A673 (cell line): Measurements from ENCODE around the gene EPN2. TPM values are rescaled to one million over a fixed set of nuclear protein-coding genes. Genes with fewer than 3 reads are reported as not detected.

Source experiments
- BruUV-seq: library from RNA; stranded (reverse); fragments of 400-500 nt; replicated peaks from 2 replicates; lab custom pipeline; 2021; lab: Mats Ljungman, UMichigan
- CTCF ChIA-PET: fragments of 300-600 bp; sonication (Branson Sonifier 250); formaldehyde crosslinking; loops from one replicate; lab custom pipeline; 2022; ENCODE audit warnings: antibody characterized with exemption; lab: Charles Lee
- POLR2A ChIA-PET: fragments of 300-600 bp; sonication (Branson Sonifier 250); formaldehyde crosslinking; loops from one replicate; lab custom pipeline; 2022; ENCODE audit warnings: antibody characterized with exemption; ENCODE audit not compliant: low non-redundant PET; lab: Charles Lee
- DNase-seq: peaks from one replicate; pipeline ENCODE4 v3.0.0-alpha.2; 2015; ENCODE audit warnings: low spot score
- H3K27ac ChIP-seq: fragments of 200-600 bp; sonication (generic); 2 replicates; pipeline ENCODE4 v1.5.1; 2016; ENCODE audit warnings: mixed run types, low read depth, mild to moderate bottlenecking, mixed read lengths, antibody characterized with exemption, low read length; ENCODE audit not compliant: poor library complexity, severe bottlenecking
- H3K27me3 ChIP-seq: fragments of 200-600 bp; sonication (generic); replicated peaks from 2 replicates; pipeline ENCODE4 v1.6.1; 2017; ENCODE audit warnings: mixed run types, low read depth, mild to moderate bottlenecking, mixed read lengths, antibody characterized with exemption, low read length; ENCODE audit not compliant: insufficient read depth, poor library complexity
- H3K36me3 ChIP-seq: fragments of 200-600 bp; sonication (generic); 2 replicates; pipeline ENCODE4 v1.6.1; 2016; ENCODE audit warnings: mixed run types, mild to moderate bottlenecking, mixed read lengths, antibody characterized with exemption, low read length; ENCODE audit not compliant: insufficient read depth, poor library complexity, severe bottlenecking
- H3K4me1 ChIP-seq: fragments of 200-600 bp; sonication (generic); 2 replicates; pipeline ENCODE4 v1.6.1; 2017; ENCODE audit warnings: mixed run types, mild to moderate bottlenecking, mixed read lengths, antibody characterized with exemption, low read length; ENCODE audit not compliant: insufficient read depth, poor library complexity, severe bottlenecking
- H3K4me3 ChIP-seq: fragments of 200-600 bp; sonication (generic); 2 replicates; pipeline ENCODE4 v1.5.1; 2016; ENCODE audit warnings: low read depth, mixed run types, mild to moderate bottlenecking, mixed read lengths, low read length; ENCODE audit not compliant: poor library complexity, severe bottlenecking
- H3K9me3 ChIP-seq: fragments of 200-600 bp; sonication (generic); 2 replicates; pipeline ENCODE4 v1.6.1; 2016; ENCODE audit warnings: mixed run types, low read depth, mild to moderate bottlenecking, mixed read lengths, antibody characterized with exemption, low read length; ENCODE audit not compliant: poor library complexity, severe bottlenecking
- CTCF ChIP-seq: fragments of 300-800, 200-600 bp; sonication (generic); conservative IDR thresholded peaks from 2 replicates; pipeline ENCODE4 v1.5.1; 2017; ENCODE audit warnings: low read depth, mild to moderate bottlenecking, antibody characterized with exemption, low read length, moderate library complexity, mixed read lengths
- EZH2 ChIP-seq: fragments of 200-600 bp; sonication (generic); IDR thresholded peaks from 2 replicates; pipeline ENCODE4 v1.6.1; 2017; ENCODE audit warnings: borderline replicate concordance, low read depth, mild to moderate bottlenecking, mixed read lengths, antibody characterized with exemption, low read length; ENCODE audit not compliant: poor library complexity, severe bottlenecking
- intact Hi-C: fragments of 100-400 bp; cut with micrococcal nuclease; formaldehyde crosslinking; loops from one replicate; pipeline ENCODE4 v1.10.0; 2022; ENCODE audit not compliant: unreplicated experiment
- total RNA-seq: library from RNA; stranded (reverse); gene quantifications from 2 replicates; pipeline ENCODE4 v1.2.3, GENCODE V29; 2021

Gene EPN2
- total RNA-seq, 1 experiment from 2014 or later, result 52.0 TPM

GRCh38 chr17:19366637-19366972, 129.4 kb downstream of the EPN2 start:
- TF ChIP-seq CTCF (no peak), EZH2 (no peak)
- POLR2A ChIA-PET, result interaction anchor here (1.3 kb wide), 1 partner anchor 21 kb away, joined by 6 read pairs; no protein-coding TSS in a partner anchor

DNA sequence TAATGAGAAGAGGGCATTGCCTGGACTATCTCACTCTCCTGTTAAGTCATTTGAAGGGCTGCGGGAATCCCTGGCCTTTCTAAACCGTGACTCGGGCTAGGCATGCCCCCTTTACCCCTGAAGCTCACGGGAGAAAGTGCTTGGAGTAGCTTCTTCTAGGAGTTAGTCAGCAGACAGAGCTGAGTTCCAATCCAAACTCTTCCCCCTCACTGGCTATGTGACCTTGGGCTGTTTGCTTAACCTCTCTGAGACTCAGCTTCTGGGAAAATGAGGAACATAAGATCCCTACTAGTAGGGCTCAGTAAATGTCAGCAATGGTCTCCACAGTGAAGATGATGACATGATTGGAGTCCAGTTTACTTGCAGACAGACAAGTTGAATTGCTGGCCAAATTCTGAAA, 131.1 kb downstream of the EPN2 start:
- Histone ChIP-seq H3K27me3 (no peaks in the 10 kb centered on the region), H3K4me3 (no peak overlapping the region), H3K27ac (no peak overlapping the region), H3K36me3 (no peaks in the 10 kb centered on the region), H3K4me1 (peaks cover 12% of the 10 kb centered on the region), H3K9me3 (no peaks in the 10 kb centered on the region)
- DNase-seq, result no peak
- intact Hi-C loops, result no loop called here
- POLR2A ChIA-PET, result no interaction called here
- TF ChIP-seq CTCF (no peak), EZH2 (no peak)
- CTCF ChIA-PET, result no interaction called here
- no TSS peak for BruUV-seq

More at GRCh38 chr17:19366637-19366972, 129.4 kb downstream of the EPN2 start:
- Histone ChIP-seq H3K36me3 (no peaks in the 10 kb centered on the region), H3K9me3 (no peaks in the 10 kb centered on the region), H3K4me3 (no peak overlapping the region), H3K4me1 (peaks cover 18% of the 10 kb centered on the region), H3K27me3 (no peaks in the 10 kb centered on the region), H3K27ac (no peak overlapping the region)
- CTCF ChIA-PET, result no interaction called here
- no TSS peak for BruUV-seq
- DNase-seq, result no peak
- intact Hi-C loops, result no loop called here

DNA sequence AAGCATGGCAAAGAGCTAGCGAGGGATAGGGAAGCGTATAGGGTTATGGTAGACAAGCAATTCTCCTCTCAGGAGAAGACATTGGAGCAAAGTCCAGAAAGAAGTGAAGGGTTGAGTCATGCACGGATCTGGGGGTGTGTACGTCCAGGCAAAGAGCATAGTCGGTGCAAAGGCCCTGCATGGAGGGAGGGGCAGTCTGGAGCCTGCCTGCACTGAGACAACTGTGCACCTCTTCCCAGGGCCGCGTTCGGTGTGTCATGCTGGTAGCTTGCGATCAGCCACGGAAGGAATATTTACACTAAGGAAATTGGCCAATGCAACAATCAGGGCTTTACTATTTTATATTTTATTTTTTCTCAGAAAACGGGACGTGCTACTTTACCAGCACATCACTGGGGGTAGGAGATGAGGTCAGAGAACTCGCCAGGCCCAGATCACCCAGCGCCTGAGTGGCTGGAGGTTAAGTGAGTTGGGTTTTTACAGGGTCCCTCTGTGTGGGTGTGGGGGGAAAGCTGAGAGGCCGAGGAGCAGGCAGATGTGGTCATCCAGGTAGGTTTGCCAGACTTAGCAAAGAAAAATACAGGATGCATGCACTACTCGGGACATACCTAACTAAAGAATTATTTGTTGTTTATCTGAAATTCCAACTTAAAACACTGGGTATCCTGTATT, 132.1 kb downstream of the EPN2 start:
- POLR2A ChIA-PET, result no interaction called here
- intact Hi-C loops, result no loop called here
- Histone ChIP-seq H3K4me1 (peaks cover 8% of the 10 kb centered on the region), H3K9me3 (no peaks in the 10 kb centered on the region), H3K27ac (no peak overlapping the region), H3K27me3 (no peaks in the 10 kb centered on the region), H3K4me3 (no peak overlapping the region), H3K36me3 (no peaks in the 10 kb centered on the region)
- DNase-seq, result no peak
- CTCF ChIA-PET, result no interaction called here
- TF ChIP-seq CTCF (no peak), EZH2 (no peak)
- no TSS peak for BruUV-seq
